OCI-LY1 (cell line): ENCODE results near the gene SIGLEC15.

Experiments used
- H2AFZ ChIP-seq: fragments of 200-600 bp; sonication (generic), shearing (Covaris generic); 2 replicates; pipeline ENCODE4 v1.6.0; 2014; ENCODE audit warnings: antibody characterized with exemption, mild to moderate bottlenecking, low read length
- H3F3A ChIP-seq: fragments of 200-600 bp; sonication (generic), shearing (Covaris generic); 2 replicates; pipeline ENCODE4 v1.6.0; 2014; ENCODE audit warnings: mild to moderate bottlenecking, antibody characterized with exemption, low read length, moderate library complexity; ENCODE audit not compliant: insufficient read depth
- H3K27ac ChIP-seq: fragments of 200-600 bp; sonication (generic); 2 replicates; pipeline ENCODE4 v1.5.1; 2014; ENCODE audit warnings: low read length, mixed run types, mild to moderate bottlenecking, low read depth; ENCODE audit not compliant: poor library complexity, severe bottlenecking
- H3K27me3 ChIP-seq: fragments of 200-600 bp; sonication (generic); 2 replicates; pipeline ENCODE4 v1.6.0; 2014; ENCODE audit warnings: antibody characterized with exemption, mild to moderate bottlenecking, low read length, moderate library complexity; ENCODE audit not compliant: insufficient read depth
- H3K36me3 ChIP-seq: fragments of 200-600 bp; sonication (generic); 2 replicates; pipeline ENCODE4 v1.6.1; 2014; ENCODE audit warnings: mild to moderate bottlenecking, antibody characterized with exemption, low read length, moderate library complexity, mixed read lengths; ENCODE audit not compliant: insufficient read depth
- H3K4me1 ChIP-seq: fragments of 200-600 bp; sonication (generic); 2 replicates; pipeline ENCODE4 v1.5.1; 2014; ENCODE audit warnings: mild to moderate bottlenecking, low read length, moderate library complexity; ENCODE audit not compliant: insufficient read depth, severe bottlenecking
- H3K4me2 ChIP-seq: fragments of 200-600 bp; sonication (generic), shearing (Covaris generic); 2 replicates; pipeline ENCODE4 v1.6.1; 2014; ENCODE audit warnings: low read length
- H3K4me3 ChIP-seq: fragments of 200-600 bp; sonication (generic); 2 replicates; pipeline ENCODE4 v1.5.1; 2014; ENCODE audit warnings: low read length, low read depth, mild to moderate bottlenecking, mixed read lengths; ENCODE audit not compliant: poor library complexity, severe bottlenecking
- H3K79me2 ChIP-seq: fragments of 200-600 bp; shearing (Covaris generic); 2 replicates; pipeline ENCODE4 v1.6.1; 2016; ENCODE audit warnings: mixed run types, low read length, mixed read lengths; ENCODE audit not compliant: insufficient read depth
- H3K9ac ChIP-seq: fragments of 200-600 bp; sonication (generic), shearing (Covaris generic); 2 replicates; pipeline ENCODE4 v1.6.1; 2014; ENCODE audit warnings: mild to moderate bottlenecking, low read length, mixed read lengths
- H3K9me2 ChIP-seq: fragments of 200-600 bp; sonication (generic), shearing (Covaris generic); 2 replicates; pipeline ENCODE4 v1.6.1; 2014; ENCODE audit warnings: low read depth, mild to moderate bottlenecking, low read length, mixed read lengths
- H3K9me3 ChIP-seq: fragments of 200-600 bp; shearing (Covaris generic); 2 replicates; pipeline ENCODE4 v1.6.1; 2014; ENCODE audit warnings: low read length, mixed read lengths
- H4K20me1 ChIP-seq: fragments of 200-600 bp; sonication (generic), shearing (Covaris generic); 2 replicates; pipeline ENCODE4 v1.6.0; 2016; ENCODE audit warnings: mild to moderate bottlenecking, low read length; ENCODE audit not compliant: insufficient read depth
- CTCF ChIP-seq: fragments of 200-600 bp; sonication (generic), shearing (Covaris generic); IDR thresholded peaks from 2 replicates; pipeline ENCODE4 v1.5.1; 2017; ENCODE audit warnings: mild to moderate bottlenecking, antibody characterized with exemption, low read length, moderate library complexity, mixed read lengths
- EZH2 ChIP-seq: fragments of 200-600 bp; sonication (generic), shearing (Covaris generic); IDR thresholded peaks from 2 replicates; pipeline ENCODE4 v1.8.0; 2017; ENCODE audit warnings: borderline replicate concordance, mixed run types, mild to moderate bottlenecking, antibody characterized with exemption, low read length, moderate library complexity, mixed read lengths

Gene SIGLEC15

GRCh38 chr18:45780568-45780967, 44.9 kb upstream of the SIGLEC15 start:
- Histone ChIP-seq H3K4me3 (no peak overlapping the region), H3K9me2 (no peaks in the 10 kb centered on the region), H3K4me1 (peaks cover 3% of the 10 kb centered on the region), H3K36me3 (no peaks in the 10 kb centered on the region), H3K9ac (no peak overlapping the region), H3K27ac (no peak overlapping the region), H3K9me3 (no peaks in the 10 kb centered on the region), H3K79me2 (no peaks in the 10 kb centered on the region), H3K27me3 (peaks cover 3% of the 10 kb centered on the region; the same call in 1 of the 2 replicates), H3F3A (no peaks in the 10 kb centered on the region), H3K4me2 (no peak overlapping the region), H4K20me1 (no peaks in the 10 kb centered on the region), H2AFZ (no peak overlapping the region)
- TF ChIP-seq EZH2: no peak
- no peak for TF ChIP-seq CTCF

DNA sequence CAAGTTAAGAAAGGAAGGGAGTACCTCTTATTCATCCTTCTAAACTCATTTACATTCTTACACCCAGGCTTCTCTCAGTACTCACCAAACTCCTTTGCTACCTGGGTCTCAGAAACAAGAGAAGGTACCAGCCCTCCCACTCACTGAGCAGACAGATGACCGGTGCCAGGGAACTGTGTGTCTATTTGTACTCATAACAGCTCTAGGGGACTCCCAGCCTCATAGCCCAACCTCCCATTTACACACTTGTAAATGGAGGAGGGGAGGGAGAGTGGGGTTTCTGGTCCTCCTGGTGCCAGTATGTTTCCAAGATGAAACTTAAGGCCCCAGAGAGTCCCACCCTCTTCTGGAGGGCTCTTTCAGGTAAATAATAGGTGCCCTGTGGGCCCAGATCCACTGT, 42.8 kb upstream of the SIGLEC15 start:
- Histone ChIP-seq H3K4me2 (no peak overlapping the region), H4K20me1 (no peaks in the 10 kb centered on the region), H3K27me3 (no peaks in the 10 kb centered on the region; the same call in 1 of the 2 replicates), H3F3A (no peaks in the 10 kb centered on the region), H3K79me2 (no peaks in the 10 kb centered on the region), H3K9me2 (no peaks in the 10 kb centered on the region), H2AFZ (no peak overlapping the region), H3K27ac (no peak overlapping the region), H3K4me1 (no peaks in the 10 kb centered on the region), H3K4me3 (no peak overlapping the region), H3K36me3 (no peaks in the 10 kb centered on the region), H3K9me3 (no peaks in the 10 kb centered on the region), H3K9ac (no peak overlapping the region)
- TF ChIP-seq CTCF (no peak), EZH2 (no peak)

DNA sequence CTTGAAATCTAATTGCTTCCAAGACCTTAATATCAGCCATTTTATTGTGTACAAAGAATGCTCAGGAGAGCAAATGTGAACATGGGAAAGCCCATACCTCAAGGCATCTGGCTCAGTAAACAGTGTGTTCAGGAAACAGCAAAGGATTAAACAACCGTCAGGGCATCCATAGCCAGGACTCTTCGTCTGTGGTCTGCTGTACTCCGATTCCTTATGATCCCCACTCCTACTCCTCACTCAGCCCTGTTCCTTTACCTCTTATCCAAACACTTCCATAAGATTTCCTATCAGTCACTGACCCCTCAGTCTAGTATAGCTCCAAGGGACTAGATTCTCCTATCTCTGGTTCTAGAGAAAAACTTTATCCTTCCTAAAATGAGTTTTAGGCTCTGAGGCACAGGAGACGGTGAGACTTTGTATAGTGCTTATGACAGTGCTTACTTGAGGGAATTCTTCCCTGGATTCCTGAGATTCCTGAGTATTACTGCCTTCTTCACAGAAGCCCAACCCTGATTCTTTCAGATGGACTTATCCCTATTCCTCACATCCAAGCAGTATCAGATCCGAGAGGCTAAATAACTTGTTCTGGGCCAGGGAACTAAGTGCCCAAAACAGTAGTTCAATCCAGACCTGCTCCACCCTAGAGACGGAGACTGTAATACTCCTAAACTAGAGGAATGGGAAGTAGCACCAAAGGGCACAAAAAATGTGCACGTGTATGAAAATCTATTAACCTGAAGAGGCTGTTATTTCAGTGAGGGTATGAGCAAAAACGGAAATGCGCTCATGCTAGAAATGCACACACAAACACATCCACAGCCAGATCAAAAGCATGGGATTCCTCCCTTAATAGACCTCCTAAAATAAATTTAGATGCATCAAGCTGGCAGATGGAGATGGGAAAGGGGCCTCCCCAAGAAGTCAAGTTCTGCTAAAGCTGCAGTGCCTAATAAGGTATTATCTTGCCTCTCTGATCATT, 42.1 kb upstream of the SIGLEC15 start:
- H2AFZ ChIP-seq: no peak overlapping the region
- H3K4me2 ChIP-seq: no peak overlapping the region
- no peaks in the 10 kb centered on the region for H3K9me2 ChIP-seq
- H3K9ac ChIP-seq: no peak overlapping the region
- H3K36me3 ChIP-seq: no peaks in the 10 kb centered on the region
- H3K79me2 ChIP-seq: no peaks in the 10 kb centered on the region
- no peaks in the 10 kb centered on the region for H4K20me1 ChIP-seq
- no peak for TF ChIP-seq EZH2
- TF ChIP-seq CTCF: no peak
- no peaks in the 10 kb centered on the region for H3F3A ChIP-seq
- no peak overlapping the region for H3K4me3 ChIP-seq
- H3K27me3 ChIP-seq: no peaks in the 10 kb centered on the region; the same call in 1 of the 2 replicates
- no peaks in the 10 kb centered on the region for H3K9me3 ChIP-seq
- no peaks in the 10 kb centered on the region for H3K4me1 ChIP-seq
- H3K27ac ChIP-seq: no peak overlapping the region
